T-helper 1 cell treated with Interleukin-12 subunit alpha and Interleukin-12 subunit beta and Interleukin-4 antibody, amounts not matched to agents 30 ng/mL and 1 ng/mL, for 36 hours (primary cell): ENCODE data around the gene PDE3A. TPM values are rescaled to one million over a fixed set of nuclear protein-coding genes. Genes with fewer than 3 reads are reported as not detected.

Source experiments
- intact Hi-C: fragments of 100-400 bp; cut with micrococcal nuclease; formaldehyde crosslinking; loops from one replicate; pipeline ENCODE4 v1.15.1; 2024
- total RNA-seq: library from RNA; stranded (reverse); gene quantifications from 2 replicates; pipeline ENCODE4 v1.2.3, GENCODE V29; 2022

PDE3A gene
- total RNA-seq, 1 donor from 2014 or later, result not detected

DNA sequence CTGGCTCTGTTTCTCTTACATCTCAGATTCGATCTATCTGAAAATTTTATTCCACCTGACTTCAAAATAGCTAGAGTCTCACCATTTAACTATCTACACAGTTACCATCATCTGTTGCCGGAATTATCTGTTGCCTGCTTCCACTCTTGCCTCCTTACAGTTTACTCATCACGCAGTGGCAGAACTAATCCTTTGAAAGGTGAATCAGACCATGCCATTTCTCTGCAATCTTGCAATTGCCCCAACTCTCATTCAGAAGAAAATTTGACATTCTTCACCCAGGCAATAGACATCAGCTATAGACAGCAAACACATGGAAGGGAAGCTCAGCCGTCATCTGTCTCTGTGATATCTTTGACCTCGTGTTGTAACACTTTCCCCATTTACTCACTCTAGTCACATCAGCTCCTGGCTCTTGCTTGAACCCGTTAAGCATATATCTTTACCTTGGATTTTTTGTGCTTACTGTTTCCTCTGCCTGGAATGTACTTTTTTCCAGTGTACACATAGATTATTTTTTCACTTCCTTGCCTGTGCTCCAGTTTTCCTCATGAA lies 85.5 kb downstream of the PDE3A start:
- intact Hi-C loops, result no loop called here

DNA sequence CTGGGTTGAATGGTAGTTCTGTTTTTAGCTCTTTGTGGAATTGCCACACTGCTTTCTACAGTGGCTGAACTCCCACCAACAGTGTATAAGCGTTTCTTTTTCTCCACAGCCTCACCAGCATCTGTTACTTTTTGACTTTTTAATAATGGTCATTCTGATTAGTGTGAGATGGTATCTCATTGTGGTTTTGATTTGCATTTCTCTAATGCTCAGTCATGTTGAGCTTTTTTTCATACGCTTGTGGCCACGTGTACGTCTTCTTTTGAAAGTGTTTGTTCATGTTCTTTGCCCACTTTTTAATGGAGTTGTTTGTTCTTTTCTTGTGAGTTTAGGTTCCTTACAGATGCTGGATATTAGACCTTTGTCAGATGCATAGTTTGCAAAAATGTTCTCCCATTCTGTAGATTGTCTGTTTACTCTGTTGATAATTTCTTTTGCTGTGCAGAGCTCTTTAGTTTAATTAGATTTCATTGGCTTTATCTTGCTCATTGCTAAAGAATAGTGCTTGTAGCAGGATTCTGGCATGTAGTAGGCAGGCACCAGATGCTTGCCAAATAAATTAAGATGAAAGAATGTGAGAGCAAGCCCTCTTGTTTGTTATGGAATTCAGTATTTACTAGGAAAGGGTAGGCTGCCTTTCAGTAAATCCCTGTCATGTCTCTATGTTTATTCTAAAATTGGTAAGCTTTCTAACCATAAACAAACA lies 86.8 kb downstream of the PDE3A start:
- intact Hi-C loops, result no loop called here

DNA sequence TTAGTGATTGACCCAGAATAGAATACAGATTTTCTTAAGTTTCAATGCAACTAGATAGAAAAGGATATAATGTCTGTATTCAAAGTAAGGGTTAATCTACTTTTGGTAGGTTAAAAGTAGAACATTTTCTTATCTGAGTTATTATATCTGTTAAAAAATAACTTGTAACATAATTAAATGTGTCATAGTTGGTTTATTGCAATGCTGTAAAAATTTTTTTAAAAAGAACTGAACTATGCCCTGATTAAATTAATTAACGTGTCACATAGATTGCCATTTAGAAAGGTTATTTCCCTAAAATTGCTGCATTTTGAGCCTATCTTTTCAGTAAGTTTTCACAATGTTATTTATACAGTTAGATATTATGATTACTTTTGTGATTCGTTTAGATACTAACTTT lies 89.2 kb downstream of the PDE3A start:
- intact Hi-C loops, result no loop called here

DNA sequence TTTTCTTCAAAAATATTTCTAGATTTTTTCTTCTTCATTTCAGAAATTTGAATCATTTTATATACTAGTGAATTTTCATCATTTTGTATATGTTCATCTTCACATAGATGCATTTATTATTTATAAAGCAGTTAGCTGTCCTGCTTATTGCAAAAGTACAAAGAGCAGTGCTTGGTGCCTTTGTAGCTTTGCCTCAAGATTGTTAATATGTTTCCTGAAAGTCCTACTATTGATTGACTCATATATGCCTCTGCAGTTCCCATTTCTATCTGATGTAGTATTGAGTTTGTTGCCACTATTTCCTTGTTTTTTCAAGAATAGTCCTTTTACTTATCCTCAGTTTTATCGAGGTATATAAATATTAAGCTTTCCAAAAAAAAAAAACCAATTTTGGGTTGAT lies 89.7 kb downstream of the PDE3A start:
- intact Hi-C loops, result no loop called here

DNA sequence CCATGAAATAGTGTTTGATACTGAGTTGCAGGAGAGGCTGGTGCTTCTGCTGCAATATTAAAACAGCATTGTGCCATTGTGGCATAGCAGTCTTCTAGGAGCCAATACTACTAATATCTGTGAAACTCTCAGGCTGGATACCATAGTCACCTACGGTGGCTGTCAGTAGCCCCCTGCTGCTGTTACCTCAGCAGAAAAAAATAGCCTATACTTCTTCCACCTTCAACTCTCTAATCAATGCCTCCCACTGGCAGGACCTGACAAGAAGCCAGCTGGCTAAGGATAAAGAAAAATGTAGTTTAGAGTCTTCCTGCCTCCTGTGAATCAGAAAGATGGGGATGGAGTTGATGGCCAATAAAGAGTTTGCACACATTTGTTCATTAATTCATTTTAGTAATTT lies 91.6 kb downstream of the PDE3A start:
- intact Hi-C loops, result loop anchor here (5.0 kb wide), 1 partner anchor 987 kb away; no protein-coding TSS in a partner anchor

DNA sequence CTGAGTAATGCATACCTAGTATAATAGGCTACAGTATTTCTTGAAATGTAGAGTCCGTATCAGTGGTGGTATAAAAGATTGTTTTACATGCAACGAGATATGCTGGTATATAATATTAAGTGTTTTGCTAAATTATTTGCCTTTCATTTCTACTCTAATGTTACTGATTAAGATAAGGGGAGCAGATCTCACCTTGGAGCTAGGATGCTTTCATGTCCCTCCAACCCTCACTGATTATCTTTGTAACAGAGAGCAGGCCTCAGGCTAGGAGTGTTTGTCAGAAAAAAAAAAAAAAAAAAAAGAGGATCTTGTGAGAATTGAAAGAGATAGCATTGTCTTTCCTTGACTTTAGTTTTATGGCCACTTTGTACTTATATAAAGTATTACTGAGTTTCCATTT lies 92.6 kb downstream of the PDE3A start:
- intact Hi-C loops, result loop anchor here (5.0 kb wide), 1 partner anchor 986 kb away; no protein-coding TSS in a partner anchor

DNA sequence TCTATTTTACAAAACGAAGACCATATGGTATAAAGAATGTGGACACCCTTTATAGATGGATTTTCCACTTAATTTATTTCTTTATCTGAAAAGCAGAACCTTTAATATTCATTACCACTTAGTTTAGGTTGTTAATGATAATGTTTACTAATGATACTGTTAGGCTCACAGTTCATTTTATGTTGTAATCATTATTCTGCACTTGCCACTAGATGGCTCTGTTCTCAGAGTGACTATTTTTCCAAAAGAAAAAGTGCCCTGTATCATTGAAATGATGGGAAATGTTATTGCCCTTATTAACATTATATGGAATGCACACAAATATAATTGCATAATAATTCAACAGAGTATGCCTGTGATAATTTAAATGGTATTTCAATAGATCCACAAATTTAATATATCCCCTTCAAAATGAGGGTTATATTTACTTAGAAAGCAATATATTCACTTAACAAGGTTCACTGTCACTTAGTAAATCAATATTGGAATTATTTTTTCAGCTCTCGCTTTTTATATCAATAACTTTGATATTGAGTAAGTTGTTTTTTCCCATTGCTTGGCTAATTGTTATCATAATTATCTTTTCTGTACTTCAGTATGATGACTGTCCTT lies 95.7 kb downstream of the PDE3A start:
- intact Hi-C loops, result loop anchor here (5.0 kb wide), 1 partner anchor 983 kb away; no protein-coding TSS in a partner anchor

DNA sequence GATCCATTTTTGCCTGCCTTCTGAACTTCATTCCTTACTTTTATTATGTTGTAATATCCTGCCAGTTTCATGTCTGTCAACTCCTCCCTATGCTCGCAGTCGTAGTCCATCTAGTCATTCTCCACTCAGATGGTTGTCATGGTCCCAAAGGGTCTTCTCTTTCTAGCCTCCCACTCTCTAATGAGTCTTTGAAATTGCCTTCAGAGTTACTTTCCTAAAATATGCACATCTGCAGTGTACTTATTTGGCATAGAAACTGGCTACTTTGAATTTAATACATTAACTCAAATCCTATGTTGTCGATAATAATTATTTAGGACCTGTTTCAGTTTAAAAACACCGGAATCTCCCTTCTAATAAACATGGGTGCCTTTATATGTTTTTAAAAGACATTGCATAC lies 101.0 kb downstream of the PDE3A start:
- intact Hi-C loops, result no loop called here

DNA sequence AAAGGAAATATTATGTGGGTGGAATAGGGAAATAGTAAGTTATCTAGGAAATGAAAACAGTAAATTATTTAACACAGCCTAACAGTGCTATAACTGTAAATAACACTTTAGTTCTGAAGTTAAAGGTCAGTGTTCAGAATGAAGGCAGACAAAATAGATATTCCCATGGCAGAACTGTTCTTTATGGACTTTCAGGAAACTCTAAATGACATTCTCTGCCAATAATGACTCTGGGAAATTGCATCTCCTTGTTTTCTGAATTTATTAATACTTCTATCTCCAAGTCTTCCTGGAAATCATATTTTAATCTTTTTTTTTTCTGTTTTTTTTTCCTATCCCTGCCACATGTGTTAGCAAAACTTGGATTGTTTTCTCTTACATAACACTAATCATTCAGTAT lies 101.4 kb downstream of the PDE3A start:
- intact Hi-C loops, result no loop called here

DNA sequence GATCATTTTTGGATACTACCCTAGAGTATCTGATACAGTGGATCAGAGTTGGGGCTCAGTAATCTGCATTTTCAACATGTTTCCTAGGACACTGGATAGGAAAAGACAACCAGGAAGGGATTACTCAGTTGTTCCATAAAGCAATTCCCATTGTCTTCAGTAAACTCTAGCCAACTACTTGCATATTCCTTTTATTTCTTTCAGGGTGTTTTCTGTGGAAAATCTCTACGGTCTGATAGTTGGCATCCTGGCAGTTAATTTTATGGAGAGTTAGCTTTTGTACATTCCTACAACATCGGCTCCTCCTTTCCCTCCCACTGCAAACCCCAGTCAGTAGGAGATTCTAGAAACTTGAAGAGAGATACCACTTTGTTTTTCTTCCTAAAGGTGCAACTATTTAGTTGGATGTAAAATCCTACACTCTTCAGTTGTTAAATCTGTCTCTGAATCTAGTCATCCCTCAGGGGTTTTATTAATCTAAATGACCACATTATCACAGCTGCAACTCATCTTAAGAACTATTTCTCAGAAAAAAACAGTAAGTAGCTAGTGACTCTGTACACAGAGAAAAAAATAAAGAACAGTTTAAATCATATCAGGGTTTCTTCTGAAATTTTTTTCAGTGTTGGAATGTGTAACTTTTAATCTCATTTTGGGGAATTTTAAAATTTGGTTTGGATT lies 103.9 kb downstream of the PDE3A start:
- intact Hi-C loops, result no loop called here

DNA sequence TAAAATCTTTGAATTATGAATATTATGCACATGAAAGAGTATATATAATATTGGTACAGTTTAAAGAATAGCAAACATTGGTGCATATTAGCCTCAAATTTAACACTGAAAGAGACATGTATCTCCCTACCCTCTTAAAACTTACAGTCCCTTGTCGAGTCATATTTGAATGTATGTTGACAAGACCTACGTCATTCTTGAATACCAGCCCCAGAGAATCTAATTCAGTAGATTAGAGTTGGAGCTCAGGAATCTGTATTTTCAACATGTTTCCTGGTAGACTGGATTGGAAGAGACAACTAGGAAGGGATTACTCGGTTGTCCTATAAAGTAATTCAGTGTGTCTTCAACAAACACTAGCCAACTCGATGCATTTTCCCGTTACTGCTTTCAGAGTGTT lies 104.8 kb downstream of the PDE3A start:
- intact Hi-C loops, result no loop called here

DNA sequence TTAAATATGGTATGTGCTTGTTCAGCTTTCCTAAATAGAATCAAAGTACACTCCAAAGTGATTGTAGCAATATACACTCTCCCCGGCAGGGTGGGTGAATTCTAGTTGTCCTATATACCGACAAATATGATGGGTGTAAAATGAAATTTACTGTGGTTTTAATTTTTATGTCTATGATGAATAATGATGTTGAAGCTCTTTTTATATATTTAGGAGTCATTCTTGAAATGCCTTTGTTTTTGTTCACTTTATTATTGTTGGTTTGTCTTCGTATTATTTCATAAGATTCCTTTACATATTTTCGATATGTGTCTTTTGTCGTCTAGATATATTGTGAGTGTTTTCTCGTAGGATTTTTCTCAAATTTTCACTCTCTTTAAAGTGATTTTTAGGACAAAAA lies 105.7 kb downstream of the PDE3A start:
- intact Hi-C loops, result no loop called here

DNA sequence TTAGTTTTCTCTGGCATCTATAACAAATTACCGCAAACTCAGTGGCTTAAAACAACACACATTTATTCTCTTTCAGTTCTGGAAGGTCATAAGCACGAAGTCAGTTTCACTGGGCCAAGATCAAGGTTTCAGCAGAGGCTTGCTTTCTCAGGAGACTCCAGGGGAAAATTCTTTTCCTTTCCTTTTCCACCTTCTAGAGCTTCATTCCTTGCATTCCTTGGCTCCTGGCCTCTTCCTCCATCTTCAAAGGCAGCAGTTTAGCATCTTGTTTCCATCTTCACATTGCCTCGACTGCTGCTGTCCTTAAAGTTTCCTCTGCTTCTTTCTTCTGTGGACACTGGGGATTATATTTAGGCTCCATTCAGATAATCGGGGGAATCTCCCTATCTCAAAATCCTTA lies 106.1 kb downstream of the PDE3A start:
- intact Hi-C loops, result no loop called here

DNA sequence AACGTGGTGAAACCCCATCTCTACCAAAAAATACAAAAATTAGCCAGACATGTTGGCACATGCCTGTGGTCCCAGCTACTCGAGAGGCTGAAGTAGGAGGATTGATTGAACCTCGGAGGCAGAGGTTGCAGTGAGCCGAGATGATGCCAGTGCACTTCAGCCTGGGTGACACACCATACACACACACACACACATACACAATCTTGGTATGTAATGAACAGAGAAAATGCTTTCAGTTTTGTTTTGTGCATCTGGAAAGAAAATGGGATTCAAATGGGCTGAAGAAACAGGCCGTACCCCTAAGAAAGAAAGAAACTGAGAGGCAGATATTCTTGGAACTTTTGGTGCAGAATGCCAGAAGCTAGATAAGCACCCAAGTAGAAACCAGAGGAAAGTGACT lies 107.2 kb downstream of the PDE3A start:
- intact Hi-C loops, result no loop called here

DNA sequence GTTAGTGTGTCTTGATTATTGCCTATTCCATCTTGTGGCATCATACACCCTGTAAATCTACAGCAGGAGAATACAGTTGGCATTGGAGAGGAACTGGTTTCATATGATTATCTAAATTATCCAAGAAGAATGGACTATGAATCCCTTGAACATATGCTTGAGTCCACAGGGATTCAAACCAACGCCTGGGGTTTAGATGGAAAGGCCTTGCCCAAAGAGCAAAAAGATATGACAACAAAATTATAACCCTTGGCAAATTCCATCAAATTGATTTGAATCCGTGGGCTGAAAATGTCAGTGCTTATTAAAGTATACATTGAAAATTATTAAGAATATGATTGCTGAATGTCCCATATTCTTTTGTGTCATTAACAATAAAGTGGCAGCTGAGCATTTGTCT lies 108.2 kb downstream of the PDE3A start:
- intact Hi-C loops, result no loop called here

DNA sequence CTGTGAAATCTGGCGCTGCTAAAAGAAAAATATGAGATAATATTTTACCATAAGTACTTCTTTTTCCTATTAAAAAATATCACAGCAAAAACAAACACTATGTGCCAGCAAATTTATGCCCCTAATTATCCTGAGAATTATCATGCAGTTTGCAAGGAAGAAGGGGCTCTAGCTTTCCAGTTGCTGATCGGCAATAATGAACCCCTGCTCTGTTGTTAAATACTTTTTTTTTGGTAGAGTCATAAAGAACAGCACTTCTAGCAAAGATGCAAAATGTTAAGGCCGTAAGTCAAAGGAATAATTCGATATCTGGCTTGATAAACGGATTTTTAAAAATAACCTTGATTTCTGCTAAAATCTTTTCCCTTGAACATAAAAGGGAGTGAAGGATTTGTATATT lies 108.9 kb downstream of the PDE3A start:
- intact Hi-C loops, result no loop called here

DNA sequence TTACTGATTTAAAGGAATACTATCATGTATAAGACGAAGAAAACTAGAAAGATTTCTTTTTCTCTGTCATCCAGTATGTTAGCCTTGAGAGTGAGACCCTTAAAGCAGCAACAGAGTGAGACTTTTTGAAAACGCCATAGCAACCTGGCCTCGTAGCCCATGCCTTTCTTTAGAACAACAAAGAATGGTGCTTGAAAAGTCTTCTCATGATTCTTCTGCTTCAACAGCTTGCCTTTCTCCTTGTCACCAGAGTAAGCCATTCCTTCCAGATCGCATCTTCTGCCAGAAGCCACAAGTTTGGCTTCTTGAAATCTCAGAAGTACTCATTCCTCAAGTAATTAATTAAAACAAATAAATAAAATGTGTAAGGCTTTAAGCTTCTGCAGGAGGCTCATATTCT lies 109.3 kb downstream of the PDE3A start:
- intact Hi-C loops, result no loop called here

DNA sequence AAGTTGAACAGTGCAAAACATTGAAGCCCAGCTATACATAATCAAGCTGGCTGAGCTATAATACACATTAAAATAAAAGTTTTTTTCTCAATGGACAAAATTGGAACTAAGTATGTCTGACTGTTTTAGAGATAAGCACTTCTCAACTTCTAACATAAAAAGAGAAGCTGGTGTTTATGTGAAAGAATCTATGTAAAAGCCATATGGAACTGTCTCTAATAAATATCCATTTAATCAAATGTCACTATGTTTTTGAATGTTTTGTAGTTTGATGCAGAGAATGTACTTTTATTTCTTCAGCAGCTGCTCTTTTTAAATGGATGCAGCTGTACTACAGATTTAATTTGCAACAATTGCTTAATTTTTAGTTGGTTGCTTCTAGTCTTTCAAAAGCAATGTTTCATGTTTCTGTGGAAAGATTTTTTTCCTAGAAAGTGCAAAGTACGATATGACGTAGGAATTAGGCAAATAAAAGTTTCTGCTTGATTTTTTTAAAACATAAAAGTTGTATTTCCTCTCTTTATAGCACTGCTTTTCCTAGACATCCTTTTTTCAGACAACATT lies 114.2 kb downstream of the PDE3A start:
- intact Hi-C loops, result no loop called here

DNA sequence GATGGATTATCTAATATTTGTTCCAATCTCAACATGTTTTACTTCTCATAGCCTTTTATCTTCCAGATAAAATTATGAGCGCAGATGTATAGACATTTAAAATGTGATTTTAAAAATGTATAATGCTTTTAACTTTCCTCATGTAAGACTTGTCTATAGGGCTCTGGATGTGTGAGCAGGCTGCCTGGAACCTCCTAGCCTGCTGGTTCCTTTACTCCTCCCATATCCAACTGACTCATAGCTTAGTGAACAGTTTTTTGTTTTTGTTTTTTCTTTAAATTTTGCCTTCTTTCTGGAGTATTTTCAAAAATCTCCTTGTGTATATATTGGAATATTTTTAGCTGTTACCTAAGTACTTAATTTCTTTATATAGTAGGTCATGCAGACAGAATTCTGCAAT lies 115.4 kb downstream of the PDE3A start:
- intact Hi-C loops, result no loop called here

DNA sequence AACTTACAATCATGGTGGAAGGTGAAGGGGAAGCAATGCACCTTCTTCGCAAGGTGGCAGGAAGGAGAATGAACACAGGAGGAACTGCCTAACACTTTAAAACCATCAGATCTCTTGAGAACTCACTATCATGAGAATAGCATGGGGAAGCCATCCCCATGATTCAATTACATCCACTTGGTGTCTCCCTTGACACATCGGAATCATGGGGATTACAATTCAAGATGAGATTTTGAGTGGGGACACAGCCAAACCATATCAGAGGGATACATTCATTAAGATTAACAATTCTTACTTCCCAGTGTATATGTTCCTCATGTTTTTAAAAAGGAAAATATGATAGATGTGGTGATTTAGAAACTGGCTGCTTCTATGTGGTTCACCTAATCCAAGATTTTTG lies 117.9 kb downstream of the PDE3A start:
- intact Hi-C loops, result no loop called here

DNA sequence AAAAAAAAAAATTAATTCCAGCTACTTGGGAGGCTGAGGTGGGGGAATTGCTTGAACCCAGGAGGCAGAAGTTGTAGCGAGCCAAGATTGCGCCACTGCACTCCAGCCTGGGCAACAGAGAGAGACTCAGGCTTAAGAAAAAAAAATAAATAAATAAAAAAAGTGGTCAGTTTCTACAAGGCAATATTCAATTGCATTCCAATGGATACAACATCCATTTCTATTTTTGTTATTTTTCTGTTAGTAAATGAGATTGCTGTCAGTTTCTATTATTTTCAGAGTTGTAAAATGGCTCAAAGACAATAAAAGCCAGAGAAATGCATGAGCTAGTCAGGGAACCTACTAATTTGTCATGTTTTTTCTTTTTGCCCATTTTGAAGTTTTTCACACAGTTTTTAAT lies 119.2 kb downstream of the PDE3A start:
- intact Hi-C loops, result no loop called here

DNA sequence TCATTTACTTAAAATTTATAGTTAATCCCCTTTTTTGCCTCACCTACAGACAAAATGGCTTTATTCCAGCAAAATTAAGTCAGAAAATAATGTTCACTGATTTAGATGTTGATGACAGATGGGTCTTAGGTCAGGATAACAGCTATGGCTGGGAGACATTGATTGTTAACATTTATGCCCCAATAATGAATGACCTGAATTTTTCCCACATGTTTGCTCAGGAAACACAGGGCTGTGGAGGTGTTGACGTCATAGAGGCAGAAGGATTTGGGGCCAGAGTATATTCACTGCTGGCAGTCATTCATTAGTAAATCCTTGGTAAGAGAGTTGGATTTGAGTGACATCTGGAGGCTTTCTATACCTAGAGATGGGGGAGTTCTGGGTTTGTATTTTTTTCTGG lies 121.3 kb downstream of the PDE3A start:
- intact Hi-C loops, result no loop called here
